HG02852 (cell line): Measurements from ENCODE around the gene DNAH2.
"Not testable (repeated sequence)": the region's sequence is repeated elsewhere in the genome, so short reads cannot be mapped to it uniquely, and the experiment has no call there.

Experiments
- ATAC-seq: cut with Tn5 transposase; IDR thresholded peaks from one replicate; pipeline ENCODE4 v1.9.1; 2021; ENCODE audit warnings: mild to moderate bottlenecking, moderate library complexity; ENCODE audit not compliant: unreplicated experiment

Gene DNAH2

GRCh38 chr17:7775051-7775450 is 57.5 kb downstream of the DNAH2 start:
- no peak for ATAC-seq

GRCh38 chr17:7777017-7777416 is 59.5 kb downstream of the DNAH2 start:
- ATAC-seq: no peak

- ATAC-seq: no peak
Measured at GRCh38 chr17:7780736-7781135, 63.2 kb downstream of the DNAH2 start.

GRCh38 chr17:7781429-7781828 is 63.9 kb downstream of the DNAH2 start:
- peak; percentile 64 for ATAC-seq

GRCh38 chr17:7782240-7782639 is 64.7 kb downstream of the DNAH2 start:
- no peak for ATAC-seq

DNA sequence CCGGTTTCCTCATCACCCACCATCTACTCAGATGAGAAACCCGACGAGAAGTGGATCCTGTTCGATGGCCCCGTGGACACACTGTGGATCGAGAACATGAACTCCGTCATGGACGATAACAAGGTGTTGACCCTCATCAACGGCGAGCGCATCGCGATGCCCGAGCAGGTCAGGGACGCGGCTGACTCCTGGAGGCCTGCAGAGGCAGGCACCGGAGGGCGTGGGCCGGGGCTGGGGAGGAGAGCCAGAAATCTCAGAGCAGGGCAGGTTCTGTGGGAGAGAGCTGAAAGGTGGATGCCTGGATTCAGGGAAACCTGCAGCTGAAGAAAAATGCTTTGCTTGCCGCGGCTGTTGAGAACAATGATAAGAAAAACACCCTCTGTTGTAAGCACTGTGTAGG is 69.3 kb downstream of the DNAH2 start:
- no peak for ATAC-seq

DNA sequence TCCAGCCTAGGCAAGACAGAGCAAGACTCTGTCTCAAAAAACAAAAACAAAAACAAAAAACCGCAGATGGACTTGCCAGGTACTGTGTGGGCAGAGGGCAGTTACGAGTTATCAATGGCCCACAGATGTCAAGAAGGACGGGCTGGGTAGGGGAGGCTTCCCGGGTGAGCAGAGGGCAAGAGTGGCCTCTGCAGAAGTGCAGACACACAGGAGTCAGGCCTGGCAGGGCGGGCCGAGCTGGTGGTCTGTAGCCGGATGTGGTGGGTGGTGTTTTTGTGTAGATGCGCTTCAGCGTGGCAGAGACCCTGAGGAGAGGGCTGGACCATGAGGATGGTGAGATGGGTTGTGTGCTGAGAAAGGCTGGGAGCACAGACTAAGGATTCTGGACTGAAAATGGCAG is 71.6 kb downstream of the DNAH2 start:
- ATAC-seq: no peak

GRCh38 chr17:7790150-7790549 is 72.6 kb downstream of the DNAH2 start:
- ATAC-seq: no peak

- no peak for ATAC-seq
Measured at GRCh38 chr17:7792611-7793010, 75.1 kb downstream of the DNAH2 start.

DNA sequence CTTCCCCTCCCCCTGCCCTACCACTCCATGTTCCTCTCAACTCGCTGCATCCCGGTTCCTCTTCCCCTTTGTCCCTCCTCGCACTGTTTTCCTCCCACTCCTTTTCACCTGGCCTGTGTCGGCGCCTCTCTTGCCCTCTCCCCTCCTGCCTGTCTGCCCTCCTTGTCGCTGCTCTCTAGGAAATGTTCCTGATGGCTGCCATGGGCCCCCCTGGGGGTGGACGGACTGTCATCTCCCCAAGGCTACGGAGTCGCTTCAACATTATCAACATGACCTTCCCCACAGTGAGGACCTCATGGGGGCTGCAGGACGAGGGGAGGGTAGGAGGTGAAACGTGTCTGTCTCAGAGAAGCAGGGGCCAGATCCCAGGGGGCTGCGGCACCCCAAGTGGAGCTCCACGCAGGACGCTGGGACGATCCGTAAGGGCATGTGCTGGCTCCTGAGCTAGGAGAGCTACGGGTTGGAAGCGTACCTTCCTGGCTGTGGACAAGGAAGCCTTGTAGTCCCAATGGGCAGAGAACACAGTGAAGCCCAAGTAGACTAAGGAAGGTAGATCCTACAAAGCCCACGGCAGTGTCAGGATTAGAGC is 76.6 kb downstream of the DNAH2 start:
- ATAC-seq: no peak

GRCh38 chr17:7797976-7798375 is 80.4 kb downstream of the DNAH2 start:
- no peak for ATAC-seq

DNA sequence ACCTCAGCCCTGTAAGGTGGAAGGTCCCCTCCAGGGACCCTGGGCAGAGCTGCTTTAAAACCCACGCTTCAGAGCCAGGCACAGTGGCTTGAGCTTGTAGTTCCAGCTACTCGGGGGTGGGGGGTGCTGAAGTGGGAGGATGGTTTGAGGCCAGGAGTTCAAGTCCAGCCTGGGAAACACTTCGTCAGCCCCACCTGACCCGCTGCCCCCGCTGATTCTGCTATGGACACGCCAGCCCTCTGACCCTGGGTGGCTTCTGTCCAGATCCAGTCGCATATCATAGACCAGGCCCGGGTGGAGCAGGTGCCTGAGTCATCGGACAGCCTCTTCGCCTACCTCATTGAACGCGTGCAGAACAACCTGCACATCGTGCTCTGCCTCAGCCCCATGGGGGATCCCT is 81.3 kb downstream of the DNAH2 start:
- no peak for ATAC-seq

- ATAC-seq: no peak
Measured at GRCh38 chr17:7803981-7804380, 86.4 kb downstream of the DNAH2 start.

DNA sequence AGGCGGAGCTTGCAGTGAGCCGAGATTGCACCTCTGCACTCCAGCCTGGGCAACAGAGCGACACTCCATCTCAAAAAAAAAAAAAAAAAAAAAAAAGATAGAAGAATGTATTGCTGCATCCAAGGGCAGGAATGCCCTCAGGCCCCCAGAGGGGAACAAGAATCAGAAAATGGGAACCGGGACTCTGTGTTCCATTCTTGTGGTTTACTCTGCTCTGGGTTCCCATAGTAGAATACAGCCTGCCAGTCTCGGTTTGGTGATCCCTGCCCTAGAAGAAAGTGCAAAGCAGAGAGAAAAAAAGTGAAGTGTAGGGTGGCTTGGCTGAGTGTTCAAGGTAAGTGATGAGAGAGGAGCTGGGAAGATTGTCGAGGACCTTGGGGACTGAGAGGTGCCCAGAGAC is 89.0 kb downstream of the DNAH2 start:
- ATAC-seq: no peak

DNA sequence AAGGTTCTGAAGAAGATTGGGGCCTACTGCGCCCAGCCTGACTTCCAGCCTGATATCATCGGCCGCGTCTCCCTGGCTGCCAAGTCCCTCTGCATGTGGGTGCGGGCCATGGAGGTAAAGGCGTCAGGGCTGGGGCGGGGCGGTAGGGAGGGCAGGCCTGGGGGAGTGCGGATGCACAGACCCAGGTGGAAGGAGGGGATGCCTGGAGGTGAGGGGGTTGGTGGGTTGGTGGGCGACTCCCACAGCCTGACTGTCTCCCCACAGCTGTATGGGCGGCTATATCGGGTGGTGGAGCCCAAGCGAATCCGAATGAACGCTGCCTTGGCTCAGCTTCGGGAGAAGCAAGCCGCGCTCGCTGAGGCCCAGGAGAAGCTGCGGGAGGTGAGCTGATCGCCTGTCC is 89.7 kb downstream of the DNAH2 start:
- ATAC-seq: no peak

GRCh38 chr17:7809086-7809790 is 91.7 kb downstream of the DNAH2 start:
- no peak for ATAC-seq

DNA sequence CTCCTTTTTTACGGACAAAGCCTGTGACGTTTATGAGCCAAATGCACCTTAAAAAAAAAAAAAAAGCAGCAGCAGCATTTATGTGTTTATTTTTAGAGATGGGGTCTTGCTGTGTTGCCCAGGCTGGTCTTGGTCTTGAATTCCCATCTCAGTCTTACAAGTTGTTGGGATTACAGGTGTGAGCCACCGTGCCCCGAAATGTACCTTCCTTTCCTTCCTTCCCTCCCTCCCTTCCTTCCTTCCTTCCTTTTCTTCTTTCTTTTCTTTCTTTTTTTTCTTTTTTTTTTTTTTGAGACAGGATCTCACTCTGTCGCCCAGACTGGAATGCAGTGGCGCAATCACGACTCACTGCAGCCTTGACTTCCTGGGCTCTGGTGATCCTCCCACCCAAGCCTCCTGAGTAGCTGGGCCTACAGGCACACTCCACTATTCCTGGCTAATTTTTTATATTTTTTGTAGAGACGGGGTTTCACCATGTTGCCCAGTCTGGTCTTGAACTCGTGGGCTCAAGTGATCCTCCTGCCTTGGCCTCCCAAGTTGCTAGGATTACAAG is 92.3 kb downstream of the DNAH2 start:
- not testable (repeated sequence) for ATAC-seq

DNA sequence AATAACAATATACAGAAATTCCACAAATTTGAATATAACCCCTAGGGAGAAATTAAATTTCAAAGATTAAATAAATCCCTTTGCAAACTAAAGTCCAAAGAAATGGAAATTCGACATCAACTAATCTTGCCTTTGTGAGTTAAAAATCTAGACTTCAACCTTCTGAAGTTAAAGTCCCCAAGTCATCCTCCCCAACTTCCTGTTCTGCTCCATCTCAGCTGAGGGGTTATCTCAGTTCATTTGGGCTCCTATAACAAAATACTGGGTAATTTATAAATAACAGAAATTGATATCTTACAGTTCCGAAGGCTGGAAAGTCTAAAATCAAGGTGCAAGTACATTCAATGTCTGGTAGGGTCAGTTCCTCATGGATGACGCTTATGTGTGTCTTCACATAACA is 93.7 kb downstream of the DNAH2 start:
- ATAC-seq: no peak

- ATAC-seq: no peak
Measured at GRCh38 chr17:7814969-7815368, 97.4 kb downstream of the DNAH2 start.

GRCh38 chr17:7816926-7817642 is 99.5 kb downstream of the DNAH2 start:
- ATAC-seq: no peak

GRCh38 chr17:7817643-7817964 is 100.1 kb downstream of the DNAH2 start:
- no peak for ATAC-seq

DNA sequence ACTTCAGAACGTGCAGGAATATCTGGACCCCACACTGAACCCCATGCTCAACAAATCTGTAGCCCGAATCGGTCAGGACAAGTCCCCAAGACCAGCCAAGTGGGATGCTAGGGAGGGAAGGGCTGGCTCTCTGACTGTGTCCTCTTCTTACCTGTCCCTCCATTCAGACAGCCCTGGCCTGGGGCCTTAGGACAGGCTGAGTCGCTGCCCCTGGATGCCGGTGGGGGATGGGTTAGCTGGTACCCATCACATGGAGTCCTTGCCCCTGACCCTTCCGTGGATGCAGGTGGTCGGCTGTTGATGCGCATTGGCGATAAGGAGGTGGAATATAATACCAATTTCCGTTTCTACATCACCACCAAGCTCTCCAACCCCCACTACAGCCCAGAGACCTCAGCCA is 100.5 kb downstream of the DNAH2 start:
- ATAC-seq: no peak
